Smooth muscle cell (in vitro differentiated cells): ENCODE measurements around the gene PLCE1. TPM values are rescaled to one million over a fixed set of nuclear protein-coding genes. Genes with fewer than 3 reads are reported as not detected.

Experiments
- DNase-seq: peaks from one replicate; lab custom pipeline; 2025; ENCODE audit not compliant: unreplicated experiment; lab: John Stamatoyannopoulos, UW
- H2AFZ ChIP-seq: fragments of 200-600 bp; sonication (generic); 2 replicates; pipeline ENCODE4 v1.6.0; 2016; ENCODE audit warnings: antibody characterized with exemption, low read depth, mild to moderate bottlenecking
- H3F3A ChIP-seq: fragments of 200-600 bp; sonication (generic); 2 replicates; pipeline ENCODE4 v1.6.0; 2017; ENCODE audit warnings: antibody characterized with exemption, low read depth
- H3K27ac ChIP-seq: fragments of 200-600 bp; sonication (generic); 2 replicates; pipeline ENCODE4 v1.5.1; 2016; ENCODE audit warnings: low read depth, mild to moderate bottlenecking
- H3K27me3 ChIP-seq: fragments of 200-600 bp; sonication (generic); 2 replicates; pipeline ENCODE4 v1.6.1; 2016; ENCODE audit warnings: low read depth, mild to moderate bottlenecking
- H3K36me3 ChIP-seq: fragments of 200-600 bp; sonication (generic); 2 replicates; pipeline ENCODE4 v1.5.1; 2016; ENCODE audit warnings: low read depth
- H3K4me1 ChIP-seq: fragments of 200-600 bp; sonication (generic); 2 replicates; pipeline ENCODE4 v1.5.1; 2016; ENCODE audit warnings: low read depth
- H3K4me2 ChIP-seq: fragments of 200-600 bp; sonication (generic); 2 replicates; pipeline ENCODE4 v1.6.0; 2016; ENCODE audit warnings: mild to moderate bottlenecking
- H3K4me3 ChIP-seq: fragments of 200-600 bp; sonication (generic); 2 replicates; pipeline ENCODE4 v1.5.1; 2016; ENCODE audit warnings: mild to moderate bottlenecking
- H3K79me2 ChIP-seq: fragments of 200-600 bp; sonication (generic); 2 replicates; pipeline ENCODE4 v1.6.0; 2016; ENCODE audit warnings: low read depth, mild to moderate bottlenecking
- H3K9ac ChIP-seq: fragments of 200-600 bp; sonication (generic); 2 replicates; pipeline ENCODE4 v1.6.0; 2016; ENCODE audit warnings: low read depth
- H3K9me3 ChIP-seq: fragments of 200-600 bp; sonication (generic); replicated peaks from 2 replicates; pipeline ENCODE4 v1.5.1; 2016; ENCODE audit warnings: low read depth
- H4K20me1 ChIP-seq: fragments of 200-600 bp; sonication (generic); 2 replicates; pipeline ENCODE4 v1.6.0; 2016; ENCODE audit warnings: low read depth
- CTCF ChIP-seq: fragments of 200-600 bp; sonication (generic); IDR thresholded peaks from 2 replicates; pipeline ENCODE4 v1.5.1; 2017; ENCODE audit warnings: borderline replicate concordance, mild to moderate bottlenecking, antibody characterized with exemption; ENCODE audit not compliant: insufficient read depth, poor library complexity, severe bottlenecking
- WGBS: methylation state at CpG from one replicate; pipeline ENCODE4 v1.1.7; 2016; ENCODE audit warnings: low lambda C conversion rate; 5-methylcytosine and 5-hydroxymethylcytosine counted together
- polyA plus RNA-seq: library from polyadenylated mRNA; unstranded; fragments of >200 nt; fragmentation: Nextera tagmentation; extraction: Ambion mirVana; gene quantifications from 2 replicates; pipeline ENCODE4 v1.2.1, GENCODE V29; 2016
- total RNA-seq: library from RNA; depleted of rRNA; stranded (reverse); fragments of >200 nt; gene quantifications from 2 replicates; pipeline ENCODE4 v1.2.3, GENCODE V29; 2014

Gene PLCE1
- total and polyA plus RNA-seq, 2 experiments from 2014 or later = 4.0 to 4.5 TPM

GRCh38 chr10:94010116-94010515 is 16.4 kb downstream of the PLCE1 start:
- H3K9me3 ChIP-seq = no peaks in the 10 kb centered on the region
- H3K4me3 ChIP-seq = no peak overlapping the region
- H3K9ac ChIP-seq = no peak overlapping the region
- H3K79me2 ChIP-seq = no peaks in the 10 kb centered on the region
- H2AFZ ChIP-seq = no peak overlapping the region
- no peak for TF ChIP-seq CTCF
- no peak overlapping the region for H3K27ac ChIP-seq
- no peaks in the 10 kb centered on the region for H4K20me1 ChIP-seq
- H3K4me2 ChIP-seq = no peak overlapping the region
- WGBS = 94% methylated on average over 2 of the region's 2 CpGs
- peaks cover 8% of the 10 kb centered on the region for H3K4me1 ChIP-seq
- no peaks in the 10 kb centered on the region for H3K27me3 ChIP-seq
- no peaks in the 10 kb centered on the region for H3F3A ChIP-seq
- DNase-seq = no peak
- no peaks in the 10 kb centered on the region for H3K36me3 ChIP-seq

GRCh38 chr10:94010886-94011285 is 17.2 kb downstream of the PLCE1 start:
- DNase-seq = no peak
- Histone ChIP-seq H3K4me2 (no peak overlapping the region), H3K4me1 (peaks cover 8% of the 10 kb centered on the region), H3K9ac (no peak overlapping the region), H4K20me1 (no peaks in the 10 kb centered on the region), H3K4me3 (no peak overlapping the region), H3F3A (no peaks in the 10 kb centered on the region), H3K27ac (no peak overlapping the region), H3K27me3 (no peaks in the 10 kb centered on the region), H3K79me2 (no peaks in the 10 kb centered on the region), H3K9me3 (no peaks in the 10 kb centered on the region), H3K36me3 (no peaks in the 10 kb centered on the region), H2AFZ (no peak overlapping the region)
- no peak for TF ChIP-seq CTCF

GRCh38 chr10:94011296-94011695 is 17.6 kb downstream of the PLCE1 start:
- no peak for DNase-seq
- Histone ChIP-seq H3K9ac (no peak overlapping the region), H3K4me2 (no peak overlapping the region), H3K36me3 (no peaks in the 10 kb centered on the region), H3K4me3 (no peak overlapping the region), H3K79me2 (no peaks in the 10 kb centered on the region), H3K27ac (no peak overlapping the region), H2AFZ (no peak overlapping the region), H3F3A (no peaks in the 10 kb centered on the region), H3K27me3 (no peaks in the 10 kb centered on the region), H3K9me3 (no peaks in the 10 kb centered on the region), H4K20me1 (no peaks in the 10 kb centered on the region), H3K4me1 (peaks cover 8% of the 10 kb centered on the region)
- no peak for TF ChIP-seq CTCF
- WGBS = 79% methylated on average over 2 of the region's 2 CpGs

GRCh38 chr10:94012834-94013233 is 19.1 kb downstream of the PLCE1 start:
- no peak for DNase-seq
- TF ChIP-seq CTCF = no peak
- 100% methylated on average over 1 of the region's 1 CpG for WGBS
- Histone ChIP-seq H4K20me1 (no peaks in the 10 kb centered on the region), H3K4me3 (no peak overlapping the region), H3K79me2 (no peaks in the 10 kb centered on the region), H3F3A (peaks cover 3% of the 10 kb centered on the region), H2AFZ (no peak overlapping the region), H3K27ac (no peak overlapping the region), H3K4me2 (no peak overlapping the region), H3K27me3 (no peaks in the 10 kb centered on the region), H3K9ac (no peak overlapping the region), H3K36me3 (no peaks in the 10 kb centered on the region), H3K4me1 (no peaks in the 10 kb centered on the region), H3K9me3 (no peaks in the 10 kb centered on the region)
